K562 (cell line): Measurements from ENCODE around the gene TNFAIP3. TPM values are rescaled to one million over a fixed set of nuclear protein-coding genes. Genes with fewer than 3 reads are reported as not detected.
A peak's percentile ranks its signal among the peaks of the same experiment; 100 is the strongest.

Experiments used
- ARID3A ChIP-seq: IDR thresholded peaks from 2 replicates; pipeline ENCODE4 v1.6.1; 2012; ENCODE audit warnings: low read depth, low read length, improper control_type of control experiment, borderline replicate concordance
- CREB1 ChIP-seq, 2 experiments: sonication (generic) in 1 of 2; formaldehyde crosslinking in 1 of 2; IDR thresholded peaks; 2 replicates each; pipeline versions ENCODE4 v1.6.1 to v1.8.0; 2012 to 2022; ENCODE audit warnings: inconsistent platforms in 1 of 2, mild to moderate bottlenecking in 1 of 2, missing genetic modification reagents in 1 of 2, moderate library complexity in 1 of 2
- EHMT2 ChIP-seq: fragments of 450-650 bp; IDR thresholded peaks from 2 replicates; pipeline ENCODE4 v1.6.1; 2018; ENCODE audit warnings: antibody characterized with exemption
- ETV1 ChIP-seq: fragments of 450-650 bp; conservative IDR thresholded peaks from 2 replicates; pipeline ENCODE4 v1.6.1; 2016; ENCODE audit warnings: missing genetic modification characterization, control low read depth, low read depth, missing compliant biosample characterization
- KLF13 ChIP-seq: fragments of 450-650 bp; IDR thresholded peaks from 2 replicates; pipeline ENCODE4 v1.6.1; 2016; ENCODE audit warnings: missing genetic modification characterization, low read depth, mild to moderate bottlenecking, missing compliant biosample characterization, moderate library complexity, borderline replicate concordance
- MAFG ChIP-seq: fragments of 450-650 bp; conservative IDR thresholded peaks from 2 replicates; pipeline ENCODE4 v1.6.1; 2016; ENCODE audit warnings: missing genetic modification characterization, missing compliant biosample characterization
- MAFK ChIP-seq: IDR thresholded peaks from 2 replicates; pipeline ENCODE4 v1.6.1; 2011; ENCODE audit warnings: low read length, improper control_type of control experiment
- NEUROD1 ChIP-seq: fragments of 150-350 bp; IDR thresholded peaks from 2 replicates; pipeline ENCODE4 v1.6.1; 2014; ENCODE audit warnings: borderline replicate concordance, low read length, low read depth; ENCODE audit not compliant: partially characterized antibody
- PHF8 ChIP-seq: fragments of 200-600 bp; sonication (generic); IDR thresholded peaks from 2 replicates; pipeline ENCODE4 v1.6.1; 2012; ENCODE audit warnings: mixed run types, mild to moderate bottlenecking, inconsistent platforms, low read length, moderate library complexity, borderline replicate concordance
- PRDM10 ChIP-seq: fragments of 450-650 bp; IDR thresholded peaks from 2 replicates; pipeline ENCODE4 v1.6.1; 2018; ENCODE audit not compliant: partially characterized antibody
- RAD21 ChIP-seq, 2 experiments: fragments of 250-450 bp in 1 of 2; fragments of 450-650 bp in 1 of 2; sonication (Bioruptor Pico) in 1 of 2; formaldehyde crosslinking in 1 of 2; IDR thresholded peaks in 1 of 2; conservative IDR thresholded peaks in 1 of 2; 2 replicates each; pipeline versions ENCODE4 v1.4.0 to v1.8.0; 2020 to 2022; ENCODE audit warnings: mild to moderate bottlenecking in 2 of 2, moderate library complexity in 1 of 2
- SIX5 ChIP-seq, 2 experiments: IDR thresholded peaks; 2 replicates each; pipeline ENCODE4 v1.6.1; 2011; ENCODE audit warnings: low read length in 2 of 2, borderline replicate concordance in 1 of 2, low read depth in 1 of 2, mild to moderate bottlenecking in 1 of 2, moderate library complexity in 1 of 2; ENCODE audit not compliant: insufficient read depth in 1 of 2
- STAT5A ChIP-seq: IDR thresholded peaks from 2 replicates; pipeline ENCODE4 v1.6.1; 2012; ENCODE audit warnings: low read length, inconsistent platforms, borderline replicate concordance
- TAF9B ChIP-seq: fragments of 450-650 bp; IDR thresholded peaks from 2 replicates; pipeline ENCODE4 v1.6.1; 2018; ENCODE audit warnings: mild to moderate bottlenecking; ENCODE audit not compliant: partially characterized antibody
- ZKSCAN8 ChIP-seq: fragments of 200-800 bp; sonication (Bioruptor generic); IDR thresholded peaks from 2 replicates; pipeline ENCODE4 v1.6.1; 2016; ENCODE audit warnings: missing genetic modification characterization, missing compliant biosample characterization
- polyA plus RNA-seq, 8 experiments: library from polyadenylated mRNA; depleted of rRNA in 4 of 8; stranded (reverse) in 5 of 8; unstranded in 3 of 8; fragments of >200 nt; fragmentation: Nextera tagmentation in 2 of 8; fragmentation: Illumina TruSeq in 1 of 8; extraction: Ambion mirVana in 2 of 8; extraction: Trizol in 1 of 8; gene quantifications; 2 replicates each; pipeline versions ENCODE4 v1.2.1 to v1.2.3, GENCODE V29; 2011 to 2014; ENCODE audit warnings: inconsistent platforms in 1 of 8, missing spikeins in 1 of 8
- total RNA-seq, 7 experiments: library from RNA; depleted of rRNA in 6 of 7; stranded (reverse); fragments of >200 nt in 6 of 7; fragmentation: Illumina TruSeq in 2 of 7; extraction: Trizol in 2 of 7; gene quantifications; 2 replicates each; pipeline versions ENCODE4 v1.2.1 to v1.2.3, GENCODE V29; 2011 to 2021; ENCODE audit warnings: low replicate concordance in 1 of 7

Gene TNFAIP3
- total and polyA plus RNA-seq, 9 of the 15 experiments (the other 6 are each of a cell fraction or from before 2014, with no cell fraction given) = 0.79 to 17.0 (median 6.4) TPM

GRCh38 chr6:137866200-137866913, 702 bp upstream of the TNFAIP3 start (continued):
- TF ChIP-seq ARID3A = 0 out of 2 replicates have a peak, but pooled peaks have one; percentile 28
- TF ChIP-seq ETV1 = no peak; the same call in 1 of the 2 replicates
- TF ChIP-seq ZKSCAN8 (CRISPR knock-in tag) = peak; percentile 69; the same call in 1 of the 2 replicates
- TF ChIP-seq EHMT2 = peak; percentile 23; the same call in 1 of the 2 replicates
- peak; percentile 48 for TF ChIP-seq MAFG (tag)
- TF ChIP-seq PRDM10 = peak; percentile 19
- TF ChIP-seq NEUROD1 = peak; percentile 84
- TF ChIP-seq RAD21 (CRISPR knock-in tag; conservative IDR thresholded peaks at IDR 0.05 in 1 of 2, IDR thresholded peaks at IDR 0.05 in 1 of 2) = peak in 1 of 2 experiments; percentile 39; a peak in 2 of 4 replicates
- 0 out of 2 replicates have a peak, but pooled peaks have one; percentile 14 for TF ChIP-seq KLF13 (tag)
- no peak for TF ChIP-seq SIX5 (IDR thresholded peaks at IDR 0.05; ENCODE audit: borderline replicate concordance in 1 of 2, insufficient read depth in 1 of 2, low read depth in 1 of 2, low read length in 2 of 2)
- peak; percentile 53; the same call in 1 of the 2 replicates for TF ChIP-seq STAT5A
- TF ChIP-seq PHF8 = peak; percentile 22; the same call in 1 of the 2 replicates
- TF ChIP-seq MAFK = peak; percentile 40; the same call in 1 of the 2 replicates
- TF ChIP-seq TAF9B = peak; percentile 58
- TF ChIP-seq CREB1 (IDR thresholded peaks at IDR 0.05) = peak; percentile 14; the same call in 1 of the 2 replicates
- no peak for TF ChIP-seq CREB1 (CRISPR knock-in tag; IDR thresholded peaks at IDR 0.05)
